Measurements from ENCODE around the gene SUPT20H.

DNA sequence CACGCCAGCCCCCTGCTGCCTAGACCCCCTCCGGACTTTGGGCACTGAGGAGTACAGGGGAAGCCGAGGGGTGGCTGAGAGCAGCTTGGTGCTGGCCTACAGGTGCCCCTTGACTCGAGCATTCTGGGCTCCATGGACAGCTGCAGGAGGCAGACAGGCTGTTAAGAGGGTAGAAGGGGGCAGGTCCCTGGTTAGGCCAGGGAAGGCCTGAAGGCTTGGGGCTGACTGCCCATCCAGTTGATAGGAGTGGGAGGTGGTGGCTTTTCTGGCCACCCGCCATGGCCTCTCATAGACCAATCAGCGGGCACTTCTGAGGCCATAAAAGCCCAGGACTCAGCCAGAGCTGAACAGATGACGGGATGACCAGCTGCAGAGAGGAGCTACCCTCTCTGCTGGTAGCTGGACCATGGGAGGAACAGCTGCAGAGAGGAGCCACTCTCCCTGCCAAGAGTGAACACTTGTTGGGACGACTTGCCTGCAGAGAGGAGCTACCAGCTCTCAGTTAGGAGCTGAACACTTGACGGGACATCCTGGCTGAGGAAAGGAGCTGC lies 10.7 kb upstream of the SUPT20H start:
- TF ChIP-seq, protein P1, sequence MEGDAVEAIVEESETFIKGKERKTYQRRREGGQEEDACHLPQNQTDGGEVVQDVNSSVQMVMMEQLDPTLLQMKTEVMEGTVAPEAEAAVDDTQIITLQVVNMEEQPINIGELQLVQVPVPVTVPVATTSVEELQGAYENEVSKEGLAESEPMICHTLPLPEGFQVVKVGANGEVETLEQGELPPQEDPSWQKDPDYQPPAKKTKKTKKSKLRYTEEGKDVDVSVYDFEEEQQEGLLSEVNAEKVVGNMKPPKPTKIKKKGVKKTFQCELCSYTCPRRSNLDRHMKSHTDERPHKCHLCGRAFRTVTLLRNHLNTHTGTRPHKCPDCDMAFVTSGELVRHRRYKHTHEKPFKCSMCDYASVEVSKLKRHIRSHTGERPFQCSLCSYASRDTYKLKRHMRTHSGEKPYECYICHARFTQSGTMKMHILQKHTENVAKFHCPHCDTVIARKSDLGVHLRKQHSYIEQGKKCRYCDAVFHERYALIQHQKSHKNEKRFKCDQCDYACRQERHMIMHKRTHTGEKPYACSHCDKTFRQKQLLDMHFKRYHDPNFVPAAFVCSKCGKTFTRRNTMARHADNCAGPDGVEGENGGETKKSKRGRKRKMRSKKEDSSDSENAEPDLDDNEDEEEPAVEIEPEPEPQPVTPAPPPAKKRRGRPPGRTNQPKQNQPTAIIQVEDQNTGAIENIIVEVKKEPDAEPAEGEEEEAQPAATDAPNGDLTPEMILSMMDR (IDR thresholded peaks at IDR 0.05): no peak
- TF ChIP-seq POLR2A (IDR thresholded peaks at IDR 0.05): no peak

Measured in tibial nerve (tissue), 3 donors.